Right atrium auricular region (tissue), 2 donors: Measurements from ENCODE around the gene TRPM7. TPM values are rescaled to one million over a fixed set of nuclear protein-coding genes. Genes with fewer than 3 reads are reported as not detected.

Experiments used
- DNase-seq: peaks from one replicate; pipeline ENCODE4 v3.0.0-alpha.2; 2019; ENCODE audit warnings: low spot score
- H3K27ac ChIP-seq, 2 donors: fragments of 200-600 bp; sonication (generic); 1 replicate in 1 of 2; 2 replicates in 1 of 2; pipeline ENCODE4 v1.5.1; 2016 to 2019
- H3K27me3 ChIP-seq, 2 donors: fragments of 200-600 bp; sonication (generic); one replicate each; pipeline versions ENCODE4 v1.5.1 to v1.6.0; 2017 to 2019
- H3K36me3 ChIP-seq: fragments of 200-600 bp; sonication (generic); one replicate; pipeline ENCODE4 v1.5.1; 2016
- H3K4me1 ChIP-seq, 2 donors: fragments of 200-600 bp; sonication (generic); one replicate each; pipeline versions ENCODE4 v1.5.1 to v1.6.0; 2017 to 2019
- H3K4me3 ChIP-seq, 2 donors: fragments of 200-600 bp; sonication (generic); 1 replicate in 1 of 2; 2 replicates in 1 of 2; pipeline ENCODE4 v1.5.1; 2017 to 2019; ENCODE audit warnings: mild to moderate bottlenecking in 1 of 2, moderate library complexity in 1 of 2
- H3K9me3 ChIP-seq, 2 donors: fragments of 200-600 bp; sonication (generic); one replicate each; pipeline ENCODE4 v1.5.1; 2019
- CTCF ChIP-seq, 2 donors: fragments of 200-600 bp; sonication (generic); IDR thresholded peaks; one replicate each; pipeline ENCODE4 v1.5.1; 2019; ENCODE audit warnings: antibody characterized with exemption in 2 of 2
- total RNA-seq, 2 donors: library from RNA; depleted of rRNA; stranded (reverse); fragments of >200 nt; gene quantifications; one replicate each; pipeline ENCODE4 v1.1.0, GENCODE V29; 2016

TRPM7 gene, protein sequence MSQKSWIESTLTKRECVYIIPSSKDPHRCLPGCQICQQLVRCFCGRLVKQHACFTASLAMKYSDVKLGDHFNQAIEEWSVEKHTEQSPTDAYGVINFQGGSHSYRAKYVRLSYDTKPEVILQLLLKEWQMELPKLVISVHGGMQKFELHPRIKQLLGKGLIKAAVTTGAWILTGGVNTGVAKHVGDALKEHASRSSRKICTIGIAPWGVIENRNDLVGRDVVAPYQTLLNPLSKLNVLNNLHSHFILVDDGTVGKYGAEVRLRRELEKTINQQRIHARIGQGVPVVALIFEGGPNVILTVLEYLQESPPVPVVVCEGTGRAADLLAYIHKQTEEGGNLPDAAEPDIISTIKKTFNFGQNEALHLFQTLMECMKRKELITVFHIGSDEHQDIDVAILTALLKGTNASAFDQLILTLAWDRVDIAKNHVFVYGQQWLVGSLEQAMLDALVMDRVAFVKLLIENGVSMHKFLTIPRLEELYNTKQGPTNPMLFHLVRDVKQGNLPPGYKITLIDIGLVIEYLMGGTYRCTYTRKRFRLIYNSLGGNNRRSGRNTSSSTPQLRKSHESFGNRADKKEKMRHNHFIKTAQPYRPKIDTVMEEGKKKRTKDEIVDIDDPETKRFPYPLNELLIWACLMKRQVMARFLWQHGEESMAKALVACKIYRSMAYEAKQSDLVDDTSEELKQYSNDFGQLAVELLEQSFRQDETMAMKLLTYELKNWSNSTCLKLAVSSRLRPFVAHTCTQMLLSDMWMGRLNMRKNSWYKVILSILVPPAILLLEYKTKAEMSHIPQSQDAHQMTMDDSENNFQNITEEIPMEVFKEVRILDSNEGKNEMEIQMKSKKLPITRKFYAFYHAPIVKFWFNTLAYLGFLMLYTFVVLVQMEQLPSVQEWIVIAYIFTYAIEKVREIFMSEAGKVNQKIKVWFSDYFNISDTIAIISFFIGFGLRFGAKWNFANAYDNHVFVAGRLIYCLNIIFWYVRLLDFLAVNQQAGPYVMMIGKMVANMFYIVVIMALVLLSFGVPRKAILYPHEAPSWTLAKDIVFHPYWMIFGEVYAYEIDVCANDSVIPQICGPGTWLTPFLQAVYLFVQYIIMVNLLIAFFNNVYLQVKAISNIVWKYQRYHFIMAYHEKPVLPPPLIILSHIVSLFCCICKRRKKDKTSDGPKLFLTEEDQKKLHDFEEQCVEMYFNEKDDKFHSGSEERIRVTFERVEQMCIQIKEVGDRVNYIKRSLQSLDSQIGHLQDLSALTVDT (N-terminal part only)
- 10 to 100 TPM; 21.7 to 25.4 TPM for total RNA-seq

DNA sequence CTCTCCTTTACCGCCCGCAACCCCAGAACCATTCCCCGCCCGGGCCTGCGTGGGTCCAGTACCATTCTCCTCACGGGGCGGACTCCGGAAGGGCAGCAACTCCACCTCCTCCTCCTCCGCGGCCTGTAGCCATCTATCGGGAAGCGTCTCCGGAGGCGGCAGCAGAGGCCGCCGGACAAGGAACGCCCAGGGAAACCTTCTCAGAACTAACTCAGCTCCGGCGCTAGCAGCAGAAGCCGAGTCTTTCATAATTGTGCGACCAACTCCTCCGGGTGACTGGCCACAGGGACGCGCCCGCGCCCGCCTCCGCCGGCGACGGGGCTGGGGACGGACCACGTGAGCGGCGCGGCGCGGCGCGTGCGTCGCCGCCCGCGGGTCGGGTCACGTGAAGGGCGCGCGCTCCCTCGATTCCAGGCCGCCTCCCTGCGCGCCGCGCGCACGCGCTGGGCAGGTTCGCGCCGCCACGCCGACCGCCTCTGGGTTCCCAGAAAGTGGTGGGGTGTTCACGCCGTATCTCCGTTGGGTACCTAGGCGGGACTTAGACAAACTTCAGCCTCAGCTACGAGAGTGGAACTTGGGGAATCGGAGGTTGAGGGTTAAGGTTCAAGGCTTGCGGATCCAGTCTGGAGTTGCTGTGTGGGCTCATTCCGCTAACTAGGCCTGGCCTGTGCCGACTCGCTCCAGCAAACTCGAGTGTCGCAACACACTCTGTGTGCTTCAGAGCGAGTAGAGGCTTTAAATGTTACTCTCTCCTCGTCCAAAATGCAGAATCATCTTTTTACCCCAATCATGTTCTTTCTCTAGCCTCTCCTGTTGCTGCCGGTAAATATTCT, at the start of gene TRPM7:
TSS of gene TRPM7 (minus strand) at position 329 of the 833 bp plus-strand sequence. CDS start at position 65, 264 bp downstream.
- peak; percentile 90 for DNase-seq
- peak in 1 of 2 donors; percentile 35 for TF ChIP-seq CTCF (IDR thresholded peaks at IDR 0.05)
- no peaks in the 10 kb centered on the region for H3K9me3 ChIP-seq
- peak within 1 kb of the TSS; percentile 98 to 99 for H3K27ac ChIP-seq
- H3K4me3 ChIP-seq: peak within 1 kb of the TSS; percentile 90 to 95
- H3K36me3 ChIP-seq: no peaks in the 10 kb centered on the region
- peaks cover 0 to 39% of the 10 kb centered on the region in 2 donors for H3K4me1 ChIP-seq
- no peaks in the 10 kb centered on the region for H3K27me3 ChIP-seq

- Histone ChIP-seq H3K27me3 (no peaks in the 10 kb centered on the region), H3K4me3 (no peak overlapping the region), H3K27ac (no peak overlapping the region), H3K4me1 (no peaks in the 10 kb centered on the region), H3K36me3 (peaks cover 84% of the 10 kb centered on the region), H3K9me3 (no peaks in the 10 kb centered on the region)
- TF ChIP-seq CTCF (IDR thresholded peaks at IDR 0.05): no peak
- DNase-seq: no peak
Observed at GRCh38 chr15:50735156-50735555, 48.6 kb upstream of the TRPM7 start.

GRCh38 chr15:50726315-50726714, 39.7 kb upstream of the TRPM7 start:
- no peak for TF ChIP-seq CTCF (IDR thresholded peaks at IDR 0.05)
- no peaks in the 10 kb centered on the region for H3K9me3 ChIP-seq
- no peak for DNase-seq
- H3K4me3 ChIP-seq: no peak overlapping the region
- H3K27me3 ChIP-seq: no peaks in the 10 kb centered on the region
- H3K36me3 ChIP-seq: peaks cover 67% of the 10 kb centered on the region
- H3K4me1 ChIP-seq: no peaks in the 10 kb centered on the region
- no peak overlapping the region for H3K27ac ChIP-seq

- Histone ChIP-seq H3K4me3 (no peak overlapping the region), H3K4me1 (peaks cover 0 to 7% of the 10 kb centered on the region in 2 donors), H3K9me3 (no peaks in the 10 kb centered on the region), H3K27ac (peak overlapping the region in 1 of 2 donors; percentile 30), H3K36me3 (peaks cover 43% of the 10 kb centered on the region), H3K27me3 (no peaks in the 10 kb centered on the region)
- DNase-seq: no peak
- no peak for TF ChIP-seq CTCF (IDR thresholded peaks at IDR 0.05)
Observed at GRCh38 chr15:50718700-50719125, 32.1 kb upstream of the TRPM7 start.

DNA sequence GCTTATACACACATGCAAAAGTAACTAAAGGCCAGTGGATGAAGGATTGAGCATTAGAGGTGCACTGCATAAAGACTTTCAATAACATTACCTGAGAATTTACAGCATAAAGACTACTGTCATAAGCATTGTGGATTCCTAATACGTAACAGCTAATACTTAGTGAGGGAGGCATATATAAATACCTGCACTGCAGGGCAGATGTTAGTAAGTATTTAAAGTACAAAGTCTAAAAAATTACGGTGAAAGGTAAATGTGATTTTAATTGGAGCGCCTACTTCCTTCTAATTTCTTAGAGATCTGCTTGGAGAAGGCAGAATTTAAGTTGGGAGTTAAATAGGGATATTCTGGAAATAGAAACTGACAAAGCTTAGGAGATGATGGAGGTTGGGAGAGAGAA, 25.4 kb upstream of the TRPM7 start:
- TF ChIP-seq CTCF (IDR thresholded peaks at IDR 0.05): no peak
- peaks cover 9% of the 10 kb centered on the region for H3K36me3 ChIP-seq
- H3K9me3 ChIP-seq: no peaks in the 10 kb centered on the region
- peaks cover 0 to 10% of the 10 kb centered on the region in 2 donors for H3K4me1 ChIP-seq
- H3K27me3 ChIP-seq: no peaks in the 10 kb centered on the region
- peak overlapping the region; percentile 62 to 86 for H3K27ac ChIP-seq
- no peak overlapping the region for H3K4me3 ChIP-seq
- no peak for DNase-seq
